HG02840 (cell line): Measurements from ENCODE around the gene SCYGR8.
"Not testable (repeated sequence)": the region's sequence is repeated elsewhere in the genome, so short reads cannot be mapped to it uniquely, and the experiment has no call there.

Experiments
- ATAC-seq: cut with Tn5 transposase; IDR thresholded peaks from one replicate; pipeline ENCODE4 v1.9.1; 2021; ENCODE audit warnings: mild to moderate bottlenecking, moderate library complexity, moderate number of reproducible peaks; ENCODE audit not compliant: unreplicated experiment, low FRiP score

Gene SCYGR8, protein sequence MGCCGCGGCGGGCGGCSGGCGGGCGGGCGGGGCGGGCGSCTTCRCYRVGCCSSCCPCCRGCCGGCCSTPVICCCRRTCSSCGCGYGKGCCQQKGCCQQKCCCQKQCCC

GRCh38 chr2:227745594-227745993 is at the start of gene SCYGR8:
Gene SCYGR8, plus strand, starts transcription at chr2:227745894. Its CDS starts 0 bp downstream, at chr2:227745894.
- ATAC-seq = no peak

GRCh38 chr2:227696990-227697679 is 48.6 kb upstream of the SCYGR8 start:
- no peak for ATAC-seq

- ATAC-seq = no peak
These were observed 44.1 kb upstream of the SCYGR8 start for GRCh38 chr2:227701556-227701955.

- ATAC-seq = no peak
These were observed 42.4 kb upstream of the SCYGR8 start for GRCh38 chr2:227703280-227703732.

DNA sequence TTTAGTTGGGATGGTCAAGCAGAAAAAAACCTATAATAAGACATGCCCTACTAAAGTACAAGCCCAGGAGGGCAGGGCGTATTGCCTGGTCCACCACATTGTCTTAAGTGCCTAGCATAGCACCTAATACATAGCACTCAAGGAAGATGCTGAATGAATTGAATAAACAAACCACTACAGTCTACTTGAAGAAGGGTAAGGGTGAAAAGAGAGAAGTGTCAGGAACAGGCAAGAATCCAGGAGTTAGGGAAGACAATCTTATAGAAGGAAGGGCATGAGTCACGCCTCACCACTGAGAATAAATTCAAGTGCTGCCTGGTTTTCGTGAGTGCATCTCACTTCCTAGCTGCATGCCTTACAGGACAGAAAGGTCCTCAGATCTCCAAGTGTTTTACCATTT is 41.7 kb upstream of the SCYGR8 start:
- ATAC-seq = no peak

DNA sequence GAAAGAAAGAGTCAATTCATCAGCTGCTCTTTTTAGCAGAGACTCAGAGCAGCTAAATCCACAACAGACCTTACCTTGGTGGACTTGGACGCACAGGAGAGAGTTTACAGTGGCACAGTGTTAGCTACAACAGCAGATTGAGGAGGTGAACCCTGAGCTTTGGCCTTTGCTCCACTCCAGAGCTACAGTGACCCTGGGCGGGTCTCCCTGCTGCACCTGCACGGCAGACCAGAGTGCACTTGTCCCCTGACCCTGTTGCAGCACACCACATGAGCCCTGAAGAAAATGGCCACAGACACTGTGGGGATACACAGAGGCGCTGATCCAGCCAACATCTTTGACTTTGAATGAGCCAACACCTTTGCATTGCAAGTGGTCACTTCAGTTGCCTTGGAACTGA is 38.8 kb upstream of the SCYGR8 start:
- ATAC-seq = no peak

GRCh38 chr2:227707390-227707789 is 38.3 kb upstream of the SCYGR8 start:
- ATAC-seq = no peak

DNA sequence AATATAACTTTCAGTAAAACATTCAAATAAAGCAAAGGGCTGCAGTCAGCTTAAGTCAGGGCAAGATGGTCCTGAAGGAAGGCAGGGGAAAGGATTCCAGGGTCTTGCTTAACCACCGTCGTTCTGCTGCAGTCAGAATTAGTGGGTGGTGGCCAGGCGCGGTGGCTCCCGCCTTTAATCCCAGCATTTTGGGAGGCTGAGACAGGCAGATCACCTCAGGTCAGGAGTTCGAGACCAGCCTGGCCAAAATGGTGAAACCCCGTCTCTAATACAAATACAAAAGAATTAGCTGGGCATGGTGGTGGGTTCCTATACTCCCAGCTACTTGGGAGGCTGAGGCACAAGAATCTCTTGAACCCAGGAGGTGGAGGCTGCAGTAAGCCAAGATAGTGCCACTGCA is 34.7 kb upstream of the SCYGR8 start:
- ATAC-seq = no peak

- no peak for ATAC-seq
These were observed 32.4 kb upstream of the SCYGR8 start for GRCh38 chr2:227713291-227713690.

GRCh38 chr2:227716501-227716900 is 29.2 kb upstream of the SCYGR8 start:
- no peak for ATAC-seq

- no peak for ATAC-seq
These were observed 27.8 kb upstream of the SCYGR8 start, which contains the start of gene SLC19A3 for GRCh38 chr2:227717687-227718567. Gene SLC19A3, minus strand, starts transcription at chr2:227718028. Its CDS starts 15,710 bp downstream, at chr2:227702318.

- no peak for ATAC-seq
These were observed 26.1 kb upstream of the SCYGR8 start for GRCh38 chr2:227719641-227720040.

GRCh38 chr2:227720680-227721079 is 25.0 kb upstream of the SCYGR8 start:
- no peak for ATAC-seq

- not testable (repeated sequence) for ATAC-seq
These were observed 22.9 kb upstream of the SCYGR8 start for GRCh38 chr2:227722821-227723220.

- ATAC-seq = no peak
These were observed 21.2 kb upstream of the SCYGR8 start, which contains the start of gene SCYGR6 for GRCh38 chr2:227724394-227725039. Gene SCYGR6, minus strand, starts transcription at chr2:227724757. Its CDS starts 0 bp downstream, at chr2:227724757.

- ATAC-seq = no peak
These were observed 17.7 kb upstream of the SCYGR8 start, which contains the start of gene SCYGR7 for GRCh38 chr2:227728035-227728434. Gene SCYGR7, plus strand, starts transcription at chr2:227728335. Its CDS starts 0 bp downstream, at chr2:227728335.

DNA sequence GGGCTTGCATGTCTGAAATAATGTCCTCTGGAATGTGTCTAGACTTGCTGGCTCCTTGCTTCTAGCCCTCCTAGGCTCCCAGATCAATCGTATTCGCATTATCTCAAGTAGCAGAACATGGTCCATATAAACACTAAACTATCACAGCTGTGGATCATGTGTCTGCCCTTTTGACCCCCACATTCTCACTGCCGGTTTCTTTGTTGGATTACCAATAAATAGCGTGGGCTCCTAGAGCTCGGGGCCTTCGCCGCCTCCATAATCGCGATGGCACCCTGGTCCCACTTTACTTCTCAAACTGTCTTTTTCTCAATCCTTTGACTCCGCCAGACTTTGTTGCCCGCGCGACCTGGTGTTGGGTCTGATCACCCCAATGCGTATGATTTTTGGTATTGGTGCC is 6.3 kb upstream of the SCYGR8 start:
- ATAC-seq = no peak

- ATAC-seq = not testable (repeated sequence)
These were observed 5.0 kb upstream of the SCYGR8 start for GRCh38 chr2:227740705-227741104.

DNA sequence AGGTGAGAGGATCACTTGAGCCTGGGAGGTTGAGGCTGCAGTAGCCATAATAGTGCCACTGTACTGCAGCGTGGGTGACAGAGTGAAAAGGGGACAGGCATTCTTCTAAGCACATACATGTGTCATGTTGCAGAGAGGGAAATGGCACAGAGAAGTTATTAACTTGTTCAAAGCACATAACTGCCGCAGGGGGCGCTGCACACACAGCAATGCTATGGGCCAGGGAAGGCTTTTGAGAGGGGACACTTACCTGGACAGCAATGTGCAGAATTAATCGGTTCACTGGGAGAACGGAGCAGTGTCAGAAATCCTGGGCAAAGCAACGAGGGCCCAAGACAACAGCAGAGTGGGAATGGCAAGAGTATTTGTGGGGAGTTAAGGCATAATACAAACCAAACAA is 2.4 kb downstream of the SCYGR8 start:
- ATAC-seq = no peak

DNA sequence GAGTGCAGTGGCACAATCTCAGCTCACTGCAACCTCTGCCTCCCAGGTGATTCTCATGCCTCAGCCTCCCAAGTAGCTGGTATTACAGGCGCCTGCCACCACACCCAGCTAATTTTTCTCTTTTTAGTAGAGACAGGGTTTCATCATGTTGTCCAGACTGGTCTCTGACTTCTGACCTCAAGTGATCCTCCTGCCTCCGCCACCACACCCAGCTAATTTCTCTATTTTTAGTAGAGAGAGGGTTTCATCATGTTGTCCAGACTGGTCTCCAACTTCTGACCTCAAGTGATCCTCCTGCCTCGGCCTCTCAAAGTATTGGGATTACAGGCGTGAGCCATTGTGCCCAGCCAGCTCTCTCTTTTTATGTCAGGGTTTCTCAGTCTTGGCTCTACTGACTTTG is 10.6 kb downstream of the SCYGR8 start:
- ATAC-seq = not testable (repeated sequence)
